Erythroblast (primary cell): ENCODE results near the gene ASL.
"Not testable (repeated sequence)": the region's sequence is repeated elsewhere in the genome, so short reads cannot be mapped to it uniquely, and the experiment has no call there.

Experiments used
- DNase-seq, 2 experiments: peaks; one replicate each; lab custom pipeline; 2025; lab: John Stamatoyannopoulos, UW
- GATA1 ChIP-seq: IDR thresholded peaks from 2 replicates; pipeline ENCODE4 v1.6.1; 2011; ENCODE audit warnings: low read depth, mild to moderate bottlenecking, control low read depth, low read length, moderate library complexity
- POLR2A ChIP-seq: IDR thresholded peaks from 2 replicates; pipeline ENCODE4 v1.6.1; 2011; ENCODE audit warnings: mild to moderate bottlenecking, low read length

ASL gene

GRCh38 chr7:66052447-66052846 lies 23.2 kb upstream of the ASL start:
- no peak for TF ChIP-seq POLR2A
- TF ChIP-seq GATA1, result no peak

DNA sequence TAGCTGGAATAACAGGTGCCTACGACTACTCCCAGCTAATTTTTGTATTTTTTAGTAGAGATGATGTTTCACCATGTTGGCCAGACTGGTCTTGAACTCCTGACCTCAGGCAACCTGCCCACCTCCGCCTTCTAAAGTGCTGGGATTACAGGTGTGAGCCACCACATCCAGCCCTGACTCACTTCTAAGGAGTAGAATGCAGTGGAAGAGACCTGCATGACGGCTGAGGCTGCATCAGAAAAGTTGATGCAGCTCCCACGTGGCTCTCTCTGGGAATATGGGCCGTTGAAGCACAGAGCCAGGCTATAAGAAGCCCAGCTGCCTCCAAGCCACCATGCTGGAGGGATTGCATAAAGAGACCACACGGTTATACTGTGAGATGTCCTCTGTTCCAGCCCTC lies 21.6 kb upstream of the ASL start:
- DNase-seq, result no peak

More at GRCh38 chr7:66052447-66052846, 23.2 kb upstream of the ASL start:
- DNase-seq, result no peak

DNA sequence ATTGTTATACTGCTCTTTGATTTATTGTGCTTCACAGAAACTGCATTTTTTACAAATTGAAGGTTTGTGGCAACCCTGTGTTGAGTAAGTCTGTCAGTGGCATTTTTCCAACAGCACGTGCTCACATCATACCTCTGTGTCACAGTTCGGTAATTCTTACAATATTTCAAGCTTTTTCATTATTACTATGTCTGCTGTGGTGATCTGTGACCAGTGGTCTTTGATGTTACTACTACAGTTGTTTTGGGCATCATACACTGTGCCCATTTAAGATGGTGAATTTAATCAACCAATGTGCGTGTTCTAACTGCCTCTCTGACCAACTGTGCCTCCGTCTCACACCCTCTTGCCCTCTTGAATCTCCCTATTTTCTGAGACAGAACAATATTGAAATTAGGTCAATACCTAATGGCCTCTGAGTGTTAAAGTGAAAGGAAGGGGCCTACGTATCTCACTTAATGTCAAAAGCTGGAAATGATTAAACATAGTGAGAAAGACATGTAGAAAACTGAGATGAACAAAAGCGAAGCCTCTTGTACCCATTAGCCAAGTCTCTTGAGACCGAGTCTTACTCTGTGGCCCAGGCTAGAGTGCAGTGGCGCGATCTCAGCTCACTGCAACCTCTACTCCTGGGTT lies 20.2 kb upstream of the ASL start:
- no peak for TF ChIP-seq GATA1
- no peak for TF ChIP-seq POLR2A
- no peak for DNase-seq

More for the DNA sequence above, 21.6 kb upstream of the ASL start:
- no peak for TF ChIP-seq GATA1
- no peak for TF ChIP-seq POLR2A

- TF ChIP-seq POLR2A (no peak), GATA1 (no peak)
- no peak for DNase-seq
Observed at GRCh38 chr7:66060796-66061195, 14.8 kb upstream of the ASL start.

DNA sequence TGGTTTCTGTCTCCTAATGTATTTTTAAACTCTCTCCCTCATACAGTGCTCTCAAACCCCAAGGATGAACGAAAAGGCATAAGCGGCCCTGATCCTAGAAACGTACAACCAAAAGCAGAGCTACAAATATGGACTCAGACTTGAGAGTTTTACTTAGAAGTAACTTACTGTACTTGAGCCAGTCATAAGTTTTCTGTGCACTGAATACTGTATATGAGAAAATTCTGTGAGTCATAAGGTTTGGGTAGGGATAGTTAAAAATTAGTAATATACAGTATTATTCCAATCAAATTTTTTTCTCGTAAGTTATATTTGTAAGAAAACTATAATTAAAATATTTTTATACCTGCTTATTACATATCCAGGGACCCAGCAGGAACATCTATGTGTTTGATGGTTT lies 5.9 kb upstream of the ASL start:
- no peak for TF ChIP-seq POLR2A
- no peak for TF ChIP-seq GATA1
- no peak for DNase-seq

GRCh38 chr7:66070222-66070621 lies 5.4 kb upstream of the ASL start:
- no peak for TF ChIP-seq GATA1
- TF ChIP-seq POLR2A, result no peak
- DNase-seq, result no peak

DNA sequence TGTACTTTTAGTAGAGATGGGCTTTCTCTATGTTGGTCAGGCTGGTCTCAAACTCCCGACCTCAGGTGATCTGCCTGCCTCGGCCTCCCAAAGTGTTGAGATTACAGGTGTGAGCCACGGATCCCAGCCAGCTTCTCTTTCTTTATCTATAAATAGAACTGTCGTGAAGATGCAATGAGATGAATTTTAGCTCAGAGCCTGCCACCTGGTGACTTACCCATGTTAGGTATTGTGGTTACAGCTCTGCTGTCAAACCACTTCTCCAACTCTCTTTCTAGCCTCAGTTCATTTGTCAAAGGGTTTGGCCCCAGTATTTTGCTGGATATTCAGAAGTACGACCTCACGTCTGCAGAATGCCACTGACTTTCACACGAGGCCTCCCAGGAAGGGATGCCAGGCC lies 3.4 kb upstream of the ASL start:
- DNase-seq, result not testable (repeated sequence)

DNA sequence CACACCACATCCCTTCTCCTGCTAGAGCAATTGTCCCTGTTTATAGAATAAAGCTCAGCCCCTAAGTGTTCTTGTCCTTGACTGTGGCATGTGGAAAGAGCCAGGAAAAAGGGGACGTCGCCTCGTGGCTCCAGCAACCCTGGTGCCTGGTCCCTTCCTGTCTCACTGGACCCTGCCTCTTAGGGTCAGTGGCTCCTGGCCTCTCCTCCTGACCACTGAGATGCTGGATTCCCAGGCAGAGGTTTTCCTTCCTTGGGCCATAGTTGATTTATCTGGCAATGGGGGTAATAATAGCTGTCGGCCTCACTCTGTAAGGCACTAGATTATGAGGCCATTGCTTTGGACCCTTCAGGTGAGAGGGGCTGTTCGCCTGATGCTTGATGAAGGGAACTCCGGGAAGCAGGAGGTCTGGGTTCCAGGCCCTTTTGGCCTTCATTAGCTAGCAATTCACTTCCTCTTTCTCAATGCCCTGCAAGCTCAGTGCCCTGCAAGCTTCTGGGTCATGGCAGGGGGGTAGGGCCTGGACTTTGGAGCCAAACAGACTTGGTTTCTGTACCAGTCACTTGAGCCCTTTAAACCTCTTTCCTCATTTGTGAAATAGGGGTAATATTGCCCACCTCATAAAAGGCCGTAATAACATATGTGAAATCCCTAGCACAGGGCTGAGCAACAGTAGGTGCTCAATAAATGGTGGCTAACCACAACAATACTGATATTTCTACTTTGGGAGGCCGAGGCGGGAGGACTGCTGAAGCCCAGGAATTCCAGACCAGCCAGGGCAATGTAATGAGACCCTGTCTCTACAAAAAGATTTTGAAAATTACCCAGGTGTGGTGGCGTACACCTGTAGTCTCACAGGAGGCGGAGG lies 1.1 kb downstream of the ASL start:
- no peak for TF ChIP-seq POLR2A
- TF ChIP-seq GATA1, result no peak
- peak in 1 of 2 experiments; percentile 25 for DNase-seq

- DNase-seq, result no peak
- TF ChIP-seq POLR2A (no peak), GATA1 (no peak)
Observed at GRCh38 chr7:66078067-66078466, 2.4 kb downstream of the ASL start.

- TF ChIP-seq GATA1, result no peak
- TF ChIP-seq POLR2A, result no peak
- no peak for DNase-seq
Observed at GRCh38 chr7:66082083-66082482, 6.5 kb downstream of the ASL start.

GRCh38 chr7:66082886-66083415 lies 7.3 kb downstream of the ASL start:
- TF ChIP-seq GATA1 (no peak), POLR2A (no peak)
- no peak for DNase-seq

DNA sequence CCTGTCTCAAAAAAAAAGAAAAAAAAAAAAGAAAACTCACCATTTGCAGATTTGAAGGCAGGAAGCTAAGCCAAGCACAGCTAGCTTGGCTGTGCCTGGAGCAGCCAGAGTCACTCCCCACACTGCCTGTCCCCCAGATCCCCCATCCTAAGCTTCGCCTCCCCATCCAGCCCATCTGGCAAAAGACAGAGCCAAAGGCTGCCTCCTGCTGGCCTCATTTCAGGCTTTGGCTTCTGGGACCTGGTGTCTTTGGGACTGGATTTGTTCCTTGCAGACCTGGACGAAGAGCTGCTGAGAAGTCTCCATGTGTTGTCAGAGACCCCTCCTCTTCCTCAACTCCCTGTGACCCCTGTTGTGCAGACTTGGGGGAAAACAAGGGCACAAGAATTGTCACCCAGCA lies 8.1 kb downstream of the ASL start:
- no peak for TF ChIP-seq POLR2A
- TF ChIP-seq GATA1, result no peak
- peak in 1 of 2 experiments; percentile 6 for DNase-seq

GRCh38 chr7:66088861-66089838 lies 13.5 kb downstream of the ASL start:
- TF ChIP-seq POLR2A (no peak), GATA1 (no peak)
- no peak for DNase-seq
